Stimulated activated CD4-positive, alpha-beta T cell treated with anti-CD3 and anti-CD28 coated beads, TNF-alpha, amount 100 ng/mL, for 1 hour (primary cell): Measurements from ENCODE around the gene FAM237A.

Source experiments
- DNase-seq, 3 donors: peaks; one replicate each; pipeline ENCODE4 v3.0.0-alpha.2; 2020; ENCODE audit warnings: low read depth in 3 of 3, low spot score in 1 of 3

The FAM237A gene

GRCh38 chr2:206688453-206688852, 46.2 kb downstream of the FAM237A start:
- DNase-seq = no peak

- no peak for DNase-seq
Observed at GRCh38 chr2:206688990-206689389, 46.7 kb downstream of the FAM237A start.

- no peak for DNase-seq
Observed at GRCh38 chr2:206692971-206693370, 50.7 kb downstream of the FAM237A start.

GRCh38 chr2:206693399-206694137, 51.3 kb downstream of the FAM237A start:
- no peak for DNase-seq

GRCh38 chr2:206696910-206697309, 54.6 kb downstream of the FAM237A start:
- no peak for DNase-seq

GRCh38 chr2:206698811-206699210, 56.5 kb downstream of the FAM237A start:
- no peak for DNase-seq
